ENCODE measurements around the gene PRSS27. TPM values are rescaled to one million over a fixed set of nuclear protein-coding genes. Genes with fewer than 3 reads are reported as not detected.

The PRSS27 gene
- total RNA-seq, 1 donor from 2014 or later = 1.8 TPM

DNA sequence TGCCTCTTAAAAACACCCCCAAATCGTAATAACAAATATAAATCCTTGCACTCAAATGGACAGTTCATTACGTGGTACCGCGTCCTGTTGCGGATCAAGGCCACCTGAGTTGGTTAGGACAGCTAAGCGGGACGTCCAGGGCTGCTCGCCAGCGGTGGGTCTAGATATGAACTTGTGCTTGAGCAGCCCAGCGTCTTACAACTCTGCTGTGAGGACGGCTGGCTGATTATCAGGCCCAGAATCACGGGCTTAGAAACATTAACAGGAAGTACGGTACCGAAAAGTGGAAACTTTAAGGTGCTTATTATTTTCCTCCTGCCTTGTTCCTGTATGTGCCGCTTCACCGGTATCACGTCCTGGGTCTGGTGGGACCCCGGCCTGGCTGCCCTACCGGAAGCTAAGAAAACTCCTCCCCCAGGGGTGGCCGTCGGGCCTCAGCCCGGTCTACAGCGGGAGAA, 31.6 kb upstream of the PRSS27 start:
- H3K4me1 Mint-ChIP-seq = peaks cover 46% of the 10 kb centered on the region
- intact Hi-C loops (cut with micrococcal nuclease) = loop anchor here (1.0 to 10.0 kb wide), 9 partner anchors 26 to 969 kb away; partner anchors contain the start of genes ATP6V0C, ELOB, FLYWCH1 and KCTD5
- H3K27ac Mint-ChIP-seq = peak overlapping the region; percentile 98
- CTCF ChIA-PET = no interaction called here
- H3K4me3 Mint-ChIP-seq = peak overlapping the region; percentile 90
- TF ChIP-seq, protein P1, sequence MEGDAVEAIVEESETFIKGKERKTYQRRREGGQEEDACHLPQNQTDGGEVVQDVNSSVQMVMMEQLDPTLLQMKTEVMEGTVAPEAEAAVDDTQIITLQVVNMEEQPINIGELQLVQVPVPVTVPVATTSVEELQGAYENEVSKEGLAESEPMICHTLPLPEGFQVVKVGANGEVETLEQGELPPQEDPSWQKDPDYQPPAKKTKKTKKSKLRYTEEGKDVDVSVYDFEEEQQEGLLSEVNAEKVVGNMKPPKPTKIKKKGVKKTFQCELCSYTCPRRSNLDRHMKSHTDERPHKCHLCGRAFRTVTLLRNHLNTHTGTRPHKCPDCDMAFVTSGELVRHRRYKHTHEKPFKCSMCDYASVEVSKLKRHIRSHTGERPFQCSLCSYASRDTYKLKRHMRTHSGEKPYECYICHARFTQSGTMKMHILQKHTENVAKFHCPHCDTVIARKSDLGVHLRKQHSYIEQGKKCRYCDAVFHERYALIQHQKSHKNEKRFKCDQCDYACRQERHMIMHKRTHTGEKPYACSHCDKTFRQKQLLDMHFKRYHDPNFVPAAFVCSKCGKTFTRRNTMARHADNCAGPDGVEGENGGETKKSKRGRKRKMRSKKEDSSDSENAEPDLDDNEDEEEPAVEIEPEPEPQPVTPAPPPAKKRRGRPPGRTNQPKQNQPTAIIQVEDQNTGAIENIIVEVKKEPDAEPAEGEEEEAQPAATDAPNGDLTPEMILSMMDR (IDR thresholded peaks at IDR 0.05) = no peak
- H3K27me3 Mint-ChIP-seq = no peaks in the 10 kb centered on the region
- POLR2A ChIA-PET = interaction anchor here (0.9 to 4.6 kb wide), 8 partner anchors 17 to 596 kb away, joined by 3 to 68 read pairs (median 6); partner anchors contain the start of genes ELOB, KCTD5 and TRAF7
- H3K36me3 Mint-ChIP-seq (ENCODE audit: low read depth) = peaks cover 31% of the 10 kb centered on the region
- no peaks in the 10 kb centered on the region for H3K9me3 Mint-ChIP-seq
- ATAC-seq (ENCODE audit: low read depth) = no peak
- no peak for DNase-seq

DNA sequence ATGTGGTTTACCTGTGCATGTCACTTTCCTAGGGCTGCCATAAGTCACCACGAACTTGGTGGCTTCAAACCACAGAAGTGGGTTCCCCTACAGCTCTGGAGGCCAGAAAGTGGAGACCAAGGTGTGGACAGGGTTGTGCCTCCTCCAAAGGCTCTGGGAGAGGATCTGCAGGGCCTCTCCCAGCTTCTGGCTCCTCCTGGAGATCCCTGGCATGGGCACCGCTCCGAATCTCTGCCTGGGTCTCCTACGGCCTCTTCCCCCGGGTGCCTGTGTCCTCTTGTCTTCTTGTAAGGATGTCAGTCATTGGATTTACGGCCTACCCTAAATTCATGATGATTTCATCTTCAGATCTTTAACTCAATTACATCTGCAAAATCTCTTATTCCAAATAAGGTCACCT, 29.9 kb upstream of the PRSS27 start:
- Mint-ChIP-seq H3K27me3 (no peaks in the 10 kb centered on the region), H3K36me3 (ENCODE audit: low read depth) (peaks cover 17% of the 10 kb centered on the region), H3K27ac (peak overlapping the region; percentile 63), H3K9me3 (no peaks in the 10 kb centered on the region), H3K4me1 (peaks cover 31% of the 10 kb centered on the region), H3K4me3 (no peak overlapping the region)
- intact Hi-C loops (cut with micrococcal nuclease) = loop anchor here (5.0 to 10.0 kb wide), 2 partner anchors 165 to 483 kb away; partner anchors contain the start of genes FLYWCH1 and RNPS1
- ATAC-seq (ENCODE audit: low read depth) = no peak
- ChIA-PET CTCF (no interaction called here), POLR2A (no interaction called here)
- TF ChIP-seq, protein P1 (IDR thresholded peaks at IDR 0.05) = no peak
- no peak for DNase-seq

DNA sequence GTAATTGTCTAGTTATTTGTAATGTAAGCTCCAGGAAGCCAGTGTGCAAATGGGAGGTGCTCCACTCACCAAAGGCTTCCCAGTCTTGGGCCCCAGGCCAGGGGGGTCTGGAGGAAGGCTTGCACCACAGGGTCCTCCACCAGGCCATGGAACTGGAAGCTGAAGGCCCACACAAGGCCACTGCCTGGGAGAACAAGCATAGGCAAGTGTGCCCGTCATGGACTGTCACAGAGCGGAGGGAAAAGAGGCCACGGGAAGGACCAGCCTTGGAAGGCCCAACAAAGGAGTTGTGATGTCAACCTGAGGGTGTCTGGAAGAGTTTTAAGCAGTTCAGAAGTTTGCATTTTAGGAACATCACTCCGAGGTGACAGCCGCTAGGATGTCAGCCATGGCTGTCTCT, 29.5 kb upstream of the PRSS27 start:
- ChIA-PET CTCF (no interaction called here), POLR2A (no interaction called here)
- H3K36me3 Mint-ChIP-seq (ENCODE audit: low read depth) = peaks cover 13% of the 10 kb centered on the region
- no peak for DNase-seq
- H3K4me1 Mint-ChIP-seq = peaks cover 26% of the 10 kb centered on the region
- no peak overlapping the region for H3K27ac Mint-ChIP-seq
- ATAC-seq (ENCODE audit: low read depth) = no peak
- intact Hi-C loops (cut with micrococcal nuclease) = no loop called here
- H3K27me3 Mint-ChIP-seq = no peaks in the 10 kb centered on the region
- TF ChIP-seq, protein P1 (IDR thresholded peaks at IDR 0.05) = no peak
- H3K4me3 Mint-ChIP-seq = no peak overlapping the region
- no peaks in the 10 kb centered on the region for H3K9me3 Mint-ChIP-seq

DNA sequence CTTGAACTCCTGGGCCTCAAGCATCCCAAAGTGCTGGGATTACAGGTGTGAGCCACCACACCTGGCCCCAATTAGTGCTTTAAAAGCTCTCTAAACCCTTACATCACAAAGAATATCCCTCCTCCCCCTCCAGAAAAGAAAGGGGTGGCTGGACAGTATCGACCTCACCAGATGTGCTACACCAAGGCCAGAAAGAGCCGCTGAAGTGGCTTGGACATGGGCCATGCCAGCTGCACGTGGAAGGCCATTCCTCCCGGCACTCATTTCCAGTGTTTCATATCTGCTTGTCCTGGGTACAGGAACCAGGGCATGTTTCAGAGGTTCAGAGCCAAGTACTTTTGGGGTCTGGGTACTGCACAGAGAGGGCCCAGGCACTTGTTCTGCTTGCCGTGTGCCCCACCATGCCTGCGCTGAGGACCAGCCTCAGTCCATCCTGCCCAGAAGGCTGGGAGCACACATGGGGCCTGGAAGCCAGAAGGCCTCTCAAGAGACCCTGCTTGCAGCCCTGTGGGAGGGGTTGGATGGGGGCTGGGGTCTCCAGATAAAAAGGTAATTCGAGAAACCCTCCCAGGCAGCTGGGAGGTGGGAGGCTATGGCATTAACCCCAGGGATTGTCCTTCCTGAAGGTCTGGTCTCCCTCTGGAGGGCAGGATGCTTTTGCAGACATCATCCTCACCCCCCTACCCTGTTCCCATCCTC, 28.9 kb upstream of the PRSS27 start:
- Mint-ChIP-seq H3K36me3 (ENCODE audit: low read depth) (peaks cover 8% of the 10 kb centered on the region), H3K27ac (no peak overlapping the region), H3K9me3 (no peaks in the 10 kb centered on the region), H3K4me1 (peaks cover 21% of the 10 kb centered on the region), H3K27me3 (no peaks in the 10 kb centered on the region), H3K4me3 (no peak overlapping the region)
- TF ChIP-seq, protein P1 (IDR thresholded peaks at IDR 0.05) = no peak
- CTCF ChIA-PET = no interaction called here
- no peak for DNase-seq
- POLR2A ChIA-PET = no interaction called here
- no peak for ATAC-seq (ENCODE audit: low read depth)
- intact Hi-C loops (cut with micrococcal nuclease) = no loop called here

DNA sequence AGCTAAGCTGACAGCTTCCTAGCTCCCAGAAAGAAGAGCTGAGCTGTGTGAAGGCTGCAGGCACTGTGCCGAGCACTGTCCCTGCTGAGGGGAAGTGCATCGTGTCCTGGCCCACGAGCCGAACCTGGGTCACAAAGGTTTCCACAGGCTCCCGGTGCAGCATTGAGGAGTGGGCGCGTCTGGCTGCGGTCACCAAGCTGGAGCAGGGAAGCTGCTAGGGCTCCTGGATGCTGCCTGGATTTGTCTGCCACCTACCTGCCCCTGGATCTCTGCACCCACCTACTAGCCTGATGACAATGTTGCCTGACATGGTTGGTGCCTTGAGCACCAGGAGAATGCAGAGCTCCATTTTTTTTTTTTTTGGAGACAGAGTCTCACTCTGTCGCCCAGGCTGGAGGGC, 25.9 kb upstream of the PRSS27 start:
- TF ChIP-seq, protein P1 (IDR thresholded peaks at IDR 0.05) = no peak
- POLR2A ChIA-PET = interaction anchor here (1.1 kb wide), 1 partner anchor 64 kb away, joined by 3 read pairs; the partner anchor contains the start of gene KCTD5

More for the DNA sequence above, 25.9 kb upstream of the PRSS27 start:
- no peak for DNase-seq
- Mint-ChIP-seq H3K27ac (no peak overlapping the region), H3K4me3 (no peak overlapping the region), H3K27me3 (no peaks in the 10 kb centered on the region), H3K9me3 (no peaks in the 10 kb centered on the region), H3K4me1 (peaks cover 4% of the 10 kb centered on the region), H3K36me3 (ENCODE audit: low read depth) (no peaks in the 10 kb centered on the region)
- ATAC-seq (ENCODE audit: low read depth) = no peak
- CTCF ChIA-PET = no interaction called here
- intact Hi-C loops (cut with micrococcal nuclease) = no loop called here
